Spleen (tissue), 11 donors: Measurements from ENCODE around the gene EMX1. TPM values are rescaled to one million over a fixed set of nuclear protein-coding genes. Genes with fewer than 3 reads are reported as not detected.

ENCODE experiments used
- DNase-seq: peaks from one replicate; pipeline ENCODE4 v3.0.0-alpha.2; 2020
- H3K27ac ChIP-seq, 8 donors: fragments of 200-600 bp; sonication (generic) in 7 of 8; 1 replicate in 4 of 8; 2 replicates in 4 of 8; pipeline versions ENCODE4 v1.5.0 to v1.8.0; 2016 to 2021; ENCODE audit warnings: inconsistent platforms in 4 of 8, mild to moderate bottlenecking in 4 of 8, moderate library complexity in 1 of 8
- H3K27me3 ChIP-seq, 7 donors: fragments of 200-600 bp; sonication (generic) in 6 of 7; replicated peaks in 1 of 7; 1 replicate in 4 of 7; 2 replicates in 3 of 7; pipeline versions ENCODE4 v1.5.0 to v1.8.0; 2016 to 2021; ENCODE audit warnings: inconsistent platforms in 3 of 7, mild to moderate bottlenecking in 1 of 7
- H3K36me3 ChIP-seq, 6 donors: fragments of 200-600 bp; sonication (generic) in 5 of 6; 1 replicate in 4 of 6; 2 replicates in 2 of 6; pipeline versions ENCODE4 v1.5.0 to v1.8.0; 2016 to 2021; ENCODE audit warnings: inconsistent platforms in 2 of 6
- H3K4me1 ChIP-seq, 6 donors: fragments of 200-600 bp; sonication (generic) in 5 of 6; 1 replicate in 3 of 6; 2 replicates in 3 of 6; pipeline versions ENCODE4 v1.5.0 to v1.8.0; 2016 to 2021; ENCODE audit warnings: inconsistent platforms in 3 of 6
- H3K4me3 ChIP-seq, 8 donors: fragments of 200-600 bp; sonication (generic) in 7 of 8; 1 replicate in 4 of 8; 2 replicates in 4 of 8; pipeline versions ENCODE4 v1.5.0 to v1.8.0; 2016 to 2021; ENCODE audit warnings: inconsistent platforms in 4 of 8, mild to moderate bottlenecking in 4 of 8, moderate library complexity in 2 of 8
- H3K9me3 ChIP-seq, 8 donors: fragments of 200-600 bp; sonication (generic) in 7 of 8; 1 replicate in 4 of 8; 2 replicates in 4 of 8; pipeline versions ENCODE4 v1.5.0 to v1.8.0; 2016 to 2021; ENCODE audit warnings: inconsistent platforms in 4 of 8
- POLR2A ChIP-seq, 3 donors: fragments of 450-650 bp; IDR thresholded peaks; one replicate each; pipeline ENCODE4 v1.5.1; 2017; ENCODE audit warnings: antibody characterized with exemption in 3 of 3, mild to moderate bottlenecking in 1 of 3
- POLR2AphosphoS5 ChIP-seq, 3 donors: sonication (generic); formaldehyde crosslinking; IDR thresholded peaks; one replicate each; pipeline ENCODE4 v1.5.1; 2017; ENCODE audit warnings: antibody characterized with exemption in 3 of 3
- WGBS, 5 donors: extraction: QIAGEN DNeasy Blood & Tissue Kit in 3 of 5; methylation state at CpG; one replicate each; pipeline versions ENCODE4 v1.1.5 to v1.1.7; 2013 to 2018; 5-methylcytosine and 5-hydroxymethylcytosine counted together
- intact Hi-C: fragments of 100-400 bp; cut with DNase I; formaldehyde crosslinking; loops from one replicate; pipeline ENCODE4 v1.15.0; 2023; ENCODE audit warnings: low total_unique reads
- polyA plus RNA-seq, 3 donors: library from polyadenylated mRNA; stranded (reverse); fragments of 200-250 nt; gene quantifications; one replicate each; pipeline ENCODE4 v1.2.1, GENCODE V29; 2013
- total RNA-seq, 7 donors: library from RNA; depleted of rRNA in 3 of 7; stranded (reverse); fragments of >200 nt in 3 of 7; fragmentation: NEBNext Ultra II Directional in 4 of 7; extraction: Animal tissue kit (Norgen Biotek cat#: 25700) in 4 of 7; gene quantifications; one replicate each; pipeline versions ENCODE4 v1.1.0 to v1.2.1, GENCODE V29; 2016 to 2021
- TF ChIP-seq, protein P1 (sequence below), 11 experiments: fragments of 200-600 bp in 7 of 11; fragments of 450-650 bp in 4 of 11; sonication (generic) in 4 of 11; IDR thresholded peaks in 8 of 11; conservative IDR thresholded peaks in 3 of 11; 1 replicate in 7 of 11; 2 replicates in 4 of 11; pipeline versions ENCODE4 v1.4.0 to v1.8.0; 2016 to 2021; ENCODE audit warnings: antibody characterized with exemption in 11 of 11, inconsistent platforms in 4 of 11, mild to moderate bottlenecking in 1 of 11
- donor health status: healthy with polysubstance abuse.
- donor health status: DM: no; HTN: no; CAD: no; lungs with moderate emphysema.
- donor health status: DM: no; HTN: no; CAD: no.
- donor health status: Bipolar disorder and iron deficiency.
- donor health status: healthy.
- donor health status: DM: no; HTN: no; CAD: no.
- donor health status: DM: yes; HTN: yes; CAD: no.

EMX1 gene
- total and polyA plus RNA-seq, 10 donors: not detected

DNA sequence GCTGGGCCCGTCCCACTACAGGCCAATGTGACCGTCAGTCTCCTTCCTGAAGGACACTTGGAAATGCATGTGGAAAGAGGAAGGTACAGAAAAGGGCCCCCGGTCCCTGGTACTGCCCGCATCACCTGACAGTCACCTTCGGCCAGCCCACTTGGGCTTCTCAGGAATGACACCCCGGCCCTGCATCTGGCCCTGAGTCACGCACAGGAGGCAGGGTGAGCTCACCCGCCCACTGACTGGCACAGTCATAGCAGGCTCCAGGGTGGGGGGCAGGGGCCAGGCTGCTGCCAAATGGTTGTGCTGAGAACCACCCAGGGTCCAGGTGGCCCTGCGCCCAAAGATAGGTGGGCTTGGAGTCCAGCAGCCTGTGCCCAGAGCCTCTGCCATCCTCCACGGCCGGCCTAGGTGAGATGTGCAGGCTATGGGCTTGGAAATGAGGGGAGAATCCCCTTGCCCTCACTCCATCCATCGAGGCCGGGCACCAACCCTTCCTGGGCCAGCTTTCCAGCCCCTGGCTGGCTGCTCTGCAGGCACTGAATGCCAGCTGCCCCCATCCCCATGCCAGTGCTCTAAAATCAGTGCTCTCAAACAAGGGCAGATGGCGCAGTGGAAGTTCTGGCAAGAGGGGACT lies 14.1 kb downstream of the EMX1 start:
- Histone ChIP-seq H3K9me3 (no peaks in the 10 kb centered on the region), H3K4me3 (no peak overlapping the region), H3K36me3 (no peaks in the 10 kb centered on the region), H3K27ac (no peak overlapping the region), H3K4me1 (no peaks in the 10 kb centered on the region), H3K27me3 (peaks cover 0 to 74% (median 26%) of the 10 kb centered on the region in 7 donors)
- TF ChIP-seq POLR2AphosphoS5 (IDR thresholded peaks at IDR 0.05): no peak
- TF ChIP-seq, protein P1, sequence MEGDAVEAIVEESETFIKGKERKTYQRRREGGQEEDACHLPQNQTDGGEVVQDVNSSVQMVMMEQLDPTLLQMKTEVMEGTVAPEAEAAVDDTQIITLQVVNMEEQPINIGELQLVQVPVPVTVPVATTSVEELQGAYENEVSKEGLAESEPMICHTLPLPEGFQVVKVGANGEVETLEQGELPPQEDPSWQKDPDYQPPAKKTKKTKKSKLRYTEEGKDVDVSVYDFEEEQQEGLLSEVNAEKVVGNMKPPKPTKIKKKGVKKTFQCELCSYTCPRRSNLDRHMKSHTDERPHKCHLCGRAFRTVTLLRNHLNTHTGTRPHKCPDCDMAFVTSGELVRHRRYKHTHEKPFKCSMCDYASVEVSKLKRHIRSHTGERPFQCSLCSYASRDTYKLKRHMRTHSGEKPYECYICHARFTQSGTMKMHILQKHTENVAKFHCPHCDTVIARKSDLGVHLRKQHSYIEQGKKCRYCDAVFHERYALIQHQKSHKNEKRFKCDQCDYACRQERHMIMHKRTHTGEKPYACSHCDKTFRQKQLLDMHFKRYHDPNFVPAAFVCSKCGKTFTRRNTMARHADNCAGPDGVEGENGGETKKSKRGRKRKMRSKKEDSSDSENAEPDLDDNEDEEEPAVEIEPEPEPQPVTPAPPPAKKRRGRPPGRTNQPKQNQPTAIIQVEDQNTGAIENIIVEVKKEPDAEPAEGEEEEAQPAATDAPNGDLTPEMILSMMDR (IDR thresholded peaks at IDR 0.05 in 8 of 11, conservative IDR thresholded peaks at IDR 0.05 in 3 of 11): no peak
- TF ChIP-seq POLR2A (IDR thresholded peaks at IDR 0.05): no peak
- intact Hi-C loops: no loop called here
- peak; percentile 63 for DNase-seq
- 78 to 92% (median 90%) methylated on average over 10 to 14 of the region's 14 CpGs for WGBS, 5 donors

DNA sequence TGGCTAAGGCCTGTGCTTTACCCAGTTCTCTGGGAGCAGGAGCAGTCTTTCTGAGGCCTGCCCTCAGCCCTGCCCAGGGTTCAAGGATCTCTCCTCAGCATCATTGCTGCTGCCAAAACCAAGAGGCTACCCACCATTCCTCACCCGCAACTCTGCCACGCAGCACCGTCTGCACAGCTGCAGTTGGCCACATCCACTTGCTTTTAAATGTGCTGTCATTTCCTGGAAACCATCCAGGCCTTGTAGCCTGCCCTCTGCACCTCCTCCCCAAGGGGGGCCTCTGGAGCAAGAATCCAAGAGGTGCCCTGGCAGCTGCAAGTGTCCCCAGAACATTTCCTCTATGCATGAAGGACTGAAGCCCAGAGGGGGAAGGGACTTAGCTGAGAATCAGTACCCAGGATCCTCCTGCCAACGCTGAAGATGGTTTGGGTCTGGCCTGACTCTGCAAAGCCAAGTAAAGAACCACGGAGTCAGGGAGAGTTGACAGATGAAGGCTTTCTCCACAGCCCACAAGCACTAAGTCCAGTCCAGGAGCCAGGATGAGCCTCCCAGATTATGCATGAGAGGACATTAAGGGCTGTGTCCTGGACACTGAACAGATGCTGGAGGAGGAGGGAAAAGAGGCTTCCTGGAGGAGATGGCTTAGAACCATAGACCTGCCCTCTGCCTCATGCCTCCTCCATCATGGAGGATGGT lies 14.9 kb downstream of the EMX1 start:
- DNase-seq: no peak
- Histone ChIP-seq H3K9me3 (no peaks in the 10 kb centered on the region), H3K4me3 (no peak overlapping the region), H3K27ac (no peak overlapping the region), H3K4me1 (no peaks in the 10 kb centered on the region), H3K36me3 (no peaks in the 10 kb centered on the region), H3K27me3 (peaks cover 0 to 66% (median 18%) of the 10 kb centered on the region in 7 donors)
- no peak for TF ChIP-seq POLR2A (IDR thresholded peaks at IDR 0.05)
- TF ChIP-seq, protein P1 (IDR thresholded peaks at IDR 0.05 in 8 of 11, conservative IDR thresholded peaks at IDR 0.05 in 3 of 11): no peak
- intact Hi-C loops: no loop called here
- 30 to 46% (median 39%) methylated on average over 5 of the region's 5 CpGs for WGBS, 5 donors

DNA sequence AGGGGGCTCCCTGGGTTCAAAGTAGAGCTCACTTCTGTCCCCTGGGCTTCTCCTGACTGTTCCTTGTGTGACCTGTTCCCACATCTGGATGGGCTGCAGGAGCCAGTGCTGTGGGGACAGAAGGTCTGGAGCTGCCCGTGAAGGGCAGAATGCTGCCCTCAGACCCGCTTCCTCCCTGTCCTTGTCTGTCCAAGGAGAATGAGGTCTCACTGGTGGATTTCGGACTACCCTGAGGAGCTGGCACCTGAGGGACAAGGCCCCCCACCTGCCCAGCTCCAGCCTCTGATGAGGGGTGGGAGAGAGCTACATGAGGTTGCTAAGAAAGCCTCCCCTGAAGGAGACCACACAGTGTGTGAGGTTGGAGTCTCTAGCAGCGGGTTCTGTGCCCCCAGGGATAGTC lies 15.5 kb downstream of the EMX1 start:
- no peak for DNase-seq
- Histone ChIP-seq H3K9me3 (no peaks in the 10 kb centered on the region), H3K27ac (no peak overlapping the region), H3K27me3 (peaks cover 0 to 60% (median 12%) of the 10 kb centered on the region in 7 donors), H3K4me1 (no peaks in the 10 kb centered on the region), H3K36me3 (no peaks in the 10 kb centered on the region), H3K4me3 (no peak overlapping the region)
- TF ChIP-seq, protein P1 (IDR thresholded peaks at IDR 0.05 in 8 of 11, conservative IDR thresholded peaks at IDR 0.05 in 3 of 11): no peak
- TF ChIP-seq POLR2A (IDR thresholded peaks at IDR 0.05) (no peak), POLR2AphosphoS5 (IDR thresholded peaks at IDR 0.05) (no peak)
- WGBS, 5 donors: 77 to 94% (median 89%) methylated on average over 3 to 4 of the region's 4 CpGs
- intact Hi-C loops: no loop called here

DNA sequence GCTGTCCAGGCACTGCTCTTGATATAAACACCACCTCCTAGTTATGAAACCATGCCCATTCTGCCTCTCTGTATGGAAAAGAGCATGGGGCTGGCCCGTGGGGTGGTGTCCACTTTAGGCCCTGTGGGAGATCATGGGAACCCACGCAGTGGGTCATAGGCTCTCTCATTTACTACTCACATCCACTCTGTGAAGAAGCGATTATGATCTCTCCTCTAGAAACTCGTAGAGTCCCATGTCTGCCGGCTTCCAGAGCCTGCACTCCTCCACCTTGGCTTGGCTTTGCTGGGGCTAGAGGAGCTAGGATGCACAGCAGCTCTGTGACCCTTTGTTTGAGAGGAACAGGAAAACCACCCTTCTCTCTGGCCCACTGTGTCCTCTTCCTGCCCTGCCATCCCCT lies 15.9 kb downstream of the EMX1 start:
- H3K27ac ChIP-seq: no peak overlapping the region
- no peak overlapping the region for H3K4me3 ChIP-seq
- 83 to 90% (median 87%) methylated on average over 5 of the region's 5 CpGs for WGBS, 5 donors
- peaks cover 0 to 56% (median 12%) of the 10 kb centered on the region in 7 donors for H3K27me3 ChIP-seq
- TF ChIP-seq POLR2AphosphoS5 (IDR thresholded peaks at IDR 0.05) (no peak), POLR2A (IDR thresholded peaks at IDR 0.05) (no peak)
- TF ChIP-seq, protein P1 (IDR thresholded peaks at IDR 0.05 in 8 of 11, conservative IDR thresholded peaks at IDR 0.05 in 3 of 11): no peak
- intact Hi-C loops: no loop called here
- DNase-seq: no peak
- H3K36me3 ChIP-seq: no peaks in the 10 kb centered on the region
- no peaks in the 10 kb centered on the region for H3K9me3 ChIP-seq
- no peaks in the 10 kb centered on the region for H3K4me1 ChIP-seq
